ENCODE measurements around the gene ERF.

GRCh38 chr19:42206871-42207755, 47.8 kb downstream of the ERF start:
- no peak for TF ChIP-seq POLR2A (IDR thresholded peaks at IDR 0.05; ENCODE audit: low read depth, low read length)
- no peak for TF ChIP-seq POLR2AphosphoS5 (IDR thresholded peaks at IDR 0.05; ENCODE audit: low read depth, low read length)
